ENCODE data around the gene TTC38.

Gene TTC38

DNA sequence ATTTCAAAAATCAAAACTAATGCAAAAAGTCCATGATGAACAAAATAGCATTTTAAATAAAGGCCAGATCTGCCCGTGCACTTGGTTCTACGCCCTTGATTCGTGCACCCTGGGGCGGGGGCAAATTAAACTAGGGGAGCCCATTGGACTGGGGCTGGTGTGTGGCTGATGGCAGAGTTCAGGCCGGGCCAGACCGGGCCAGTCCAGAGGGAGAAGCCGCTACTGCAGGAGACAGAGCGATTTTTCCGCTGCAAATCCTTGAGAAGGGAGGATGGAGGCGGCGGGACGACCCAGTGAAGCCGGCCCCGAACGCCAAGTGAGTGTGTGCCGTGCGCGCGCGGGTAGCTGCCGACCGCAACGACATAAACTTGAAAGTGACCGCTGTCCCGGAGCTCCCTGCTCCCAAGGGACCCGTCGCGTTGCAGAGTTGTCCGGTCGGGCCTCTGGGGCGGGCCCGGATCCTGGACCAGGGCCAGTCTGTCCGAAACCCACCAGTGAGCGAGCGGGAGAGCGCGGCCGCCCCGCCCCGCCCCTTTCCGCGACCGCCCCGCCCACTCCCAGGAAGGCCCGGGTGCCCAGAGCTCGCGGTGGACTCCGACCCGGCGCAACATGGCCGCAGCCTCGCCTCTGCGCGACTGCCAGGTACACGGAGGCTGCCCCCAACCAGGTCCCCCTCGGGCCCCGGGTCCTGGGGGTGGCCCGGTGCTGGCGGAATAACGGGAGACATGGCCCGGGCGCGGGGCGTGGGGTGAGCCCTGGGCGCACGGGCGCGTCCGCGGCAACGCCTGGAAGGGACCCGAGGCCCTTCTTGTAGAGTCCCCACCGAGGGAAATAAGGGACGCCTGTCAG, at the start of gene TTC38:
TSS of gene TTC38 (plus strand) at position 578 of the 849 bp plus-strand sequence. CDS start at position 610, 32 bp downstream.
- DNase-seq: peak; percentile 91

DNA sequence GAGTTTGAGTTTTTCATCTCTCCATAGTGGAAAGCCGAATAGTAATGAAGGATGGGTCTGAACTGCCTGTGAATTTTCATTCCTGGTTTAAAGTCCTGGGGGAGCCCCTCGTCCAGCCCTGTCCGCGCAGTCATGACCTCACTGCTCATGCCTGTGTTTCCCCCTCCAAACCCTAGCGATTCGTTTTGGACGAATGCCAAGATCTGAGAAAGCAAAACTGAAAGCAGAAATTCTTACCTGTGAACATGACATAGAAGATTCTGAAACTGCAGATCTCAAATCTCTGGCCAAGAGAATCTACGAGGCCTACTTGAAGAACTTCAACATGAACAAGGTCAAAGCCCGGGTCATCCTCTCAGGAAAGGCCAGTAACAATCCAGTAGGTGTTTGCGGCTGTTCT, 48.2 kb upstream of the TTC38 start:
- no peak for DNase-seq

- no peak for DNase-seq
Measured at GRCh38 chr22:46220921-46221320, 46.9 kb upstream of the TTC38 start.

DNA sequence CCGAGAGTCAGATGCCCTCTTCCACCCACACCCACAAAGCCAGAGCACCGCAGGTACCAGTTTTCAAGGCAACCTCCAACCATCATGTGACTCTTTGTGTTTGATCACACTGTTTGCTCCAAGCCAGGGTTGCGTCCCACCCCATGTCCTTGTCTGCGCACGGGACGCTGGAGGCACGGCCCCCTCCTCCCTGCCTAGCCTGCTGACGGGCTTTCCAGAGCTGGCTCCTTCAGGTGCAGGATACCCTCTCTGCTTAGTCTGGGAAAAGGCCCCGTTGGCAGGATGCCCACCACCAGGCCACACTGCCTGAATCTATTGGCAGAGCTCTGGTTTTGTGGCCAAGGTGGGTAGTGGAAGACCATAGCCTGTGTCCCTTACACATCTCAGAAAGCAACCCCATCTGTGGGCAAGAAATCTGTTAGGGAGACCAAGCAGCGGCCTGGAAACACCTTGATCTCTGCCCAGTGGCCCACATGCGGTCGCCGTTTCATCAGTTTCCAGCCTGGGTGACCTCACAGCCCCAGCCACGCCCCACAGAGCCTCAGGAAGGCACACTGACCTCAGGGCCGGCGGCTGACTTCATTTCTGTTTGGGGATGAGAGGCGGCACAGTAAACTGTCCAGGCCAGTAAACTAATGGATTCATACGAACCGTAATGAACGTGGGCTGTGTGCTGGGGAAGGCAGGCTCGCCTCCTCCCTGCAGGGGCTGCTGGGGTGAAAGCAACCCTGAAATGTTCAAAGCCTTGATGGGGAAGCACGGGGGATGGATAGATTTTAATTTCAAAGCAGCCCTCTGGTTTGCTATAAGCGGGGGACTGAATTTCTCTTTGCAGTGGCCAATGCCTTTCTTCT, 43.5 kb upstream of the TTC38 start:
- DNase-seq: no peak

DNA sequence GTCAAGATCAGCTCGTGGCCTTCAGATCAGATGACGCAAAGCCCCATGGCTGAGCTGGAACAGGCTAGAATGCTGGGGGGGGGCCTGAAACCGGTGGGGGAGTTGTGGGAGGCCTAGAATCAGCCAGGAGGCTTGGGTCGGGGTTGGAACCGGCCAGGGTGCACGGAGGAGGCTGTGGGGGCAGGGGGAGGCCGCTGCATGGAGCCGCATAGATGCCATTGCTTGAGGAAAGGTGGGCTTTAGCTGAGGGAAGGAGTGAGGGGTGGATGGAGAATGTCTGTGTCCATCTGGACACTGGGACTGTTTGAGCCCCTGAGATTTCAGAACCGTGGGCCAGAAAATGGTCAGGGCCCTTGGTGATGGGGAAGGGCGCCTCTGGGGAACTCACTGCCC, 42.9 kb upstream of the TTC38 start:
- no peak for DNase-seq

- no peak for DNase-seq
Measured at GRCh38 chr22:46225631-46226030, 42.2 kb upstream of the TTC38 start.

DNA sequence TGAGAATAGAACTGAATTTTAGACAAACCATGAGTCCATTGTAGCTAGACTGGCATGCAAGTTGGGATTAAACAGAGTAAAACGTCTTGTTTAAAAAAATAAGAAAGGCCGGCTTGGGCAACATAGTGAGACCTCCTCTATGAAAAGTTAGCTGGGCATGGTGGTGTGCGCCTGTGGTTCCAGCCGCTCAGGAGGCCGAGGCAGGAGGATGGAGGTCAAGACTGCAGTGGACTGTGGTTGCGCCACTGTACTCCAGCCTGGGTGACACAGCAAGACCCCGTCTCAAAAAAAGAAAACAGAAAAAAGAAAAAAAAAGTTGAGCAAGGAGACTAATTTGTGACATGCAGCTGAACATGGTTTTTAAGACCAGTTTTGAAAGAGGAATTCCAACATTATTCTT, 41.2 kb upstream of the TTC38 start:
- DNase-seq: no peak

DNA sequence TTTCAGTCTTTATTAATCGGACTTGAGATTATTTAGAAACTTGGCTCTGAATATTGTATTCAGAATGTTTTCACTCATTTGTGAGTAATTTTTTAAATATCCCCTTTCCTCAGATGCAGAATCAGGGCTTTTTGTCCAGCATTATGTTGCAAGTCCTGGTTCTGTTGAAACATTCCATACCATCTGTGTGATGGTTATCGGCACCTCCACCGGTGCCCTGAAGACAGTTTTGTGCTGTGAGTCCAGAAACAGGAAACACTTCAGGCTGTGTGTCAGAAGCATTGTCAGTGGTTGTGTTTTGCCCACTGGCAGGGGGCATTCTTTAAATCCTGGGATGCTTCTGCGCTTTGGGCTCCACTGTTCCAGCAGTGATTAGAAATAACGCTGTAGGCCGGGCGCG, 38.1 kb upstream of the TTC38 start:
- peak; percentile 6 for DNase-seq

GRCh38 chr22:46230262-46230901, 37.4 kb upstream of the TTC38 start:
- no peak for DNase-seq

- DNase-seq: peak; percentile 85
Measured at GRCh38 chr22:46233231-46233630, 34.6 kb upstream of the TTC38 start.

DNA sequence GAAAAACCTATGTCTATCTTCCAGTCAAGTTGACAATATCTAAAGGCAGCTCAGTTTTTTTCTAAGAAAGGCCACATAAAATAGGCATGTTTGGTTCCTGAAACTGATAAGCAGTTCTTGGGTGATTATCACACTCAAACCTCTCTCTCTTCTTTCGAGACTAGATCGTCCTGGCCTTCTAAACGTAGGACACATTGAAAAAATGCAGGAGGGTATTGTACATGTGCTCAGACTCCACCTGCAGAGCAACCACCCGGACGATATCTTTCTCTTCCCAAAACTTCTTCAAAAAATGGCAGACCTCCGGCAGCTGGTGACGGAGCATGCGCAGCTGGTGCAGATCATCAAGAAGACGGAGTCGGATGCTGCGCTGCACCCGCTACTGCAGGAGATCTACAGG, 32.8 kb upstream of the TTC38 start:
- DNase-seq: no peak

DNA sequence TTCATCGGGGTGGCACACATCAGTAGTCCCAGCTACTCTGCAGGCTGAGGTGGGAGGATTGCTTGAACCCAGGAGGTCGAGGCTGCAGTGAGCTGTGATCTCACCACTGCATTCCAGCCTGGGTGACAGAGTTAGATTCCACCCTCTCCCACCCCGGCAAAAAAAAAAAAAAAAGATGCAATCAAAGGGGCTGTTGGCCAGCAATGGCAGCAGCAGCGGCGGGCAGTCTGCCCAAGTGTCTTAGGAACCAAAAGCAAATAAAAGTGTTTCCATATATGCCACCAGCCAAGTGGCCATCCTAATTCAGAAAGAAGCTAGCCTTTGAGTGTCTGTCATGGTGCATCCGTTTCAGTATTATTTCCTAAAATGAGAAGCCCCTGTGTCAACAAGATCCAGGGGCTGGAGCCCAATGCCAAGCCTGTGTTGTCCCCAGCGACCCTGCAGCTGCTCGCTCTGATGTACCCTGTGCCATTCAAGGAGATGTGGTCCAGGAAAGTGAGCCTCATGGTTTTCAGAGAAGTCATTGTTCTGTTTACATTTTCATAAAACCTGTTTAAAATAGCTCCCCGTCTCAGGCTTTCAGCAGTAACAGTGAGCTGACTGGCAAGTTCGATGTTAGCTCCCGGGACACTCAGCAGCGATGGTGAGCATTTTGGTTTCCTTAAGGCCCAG, 30.2 kb upstream of the TTC38 start:
- DNase-seq: no peak

DNA sequence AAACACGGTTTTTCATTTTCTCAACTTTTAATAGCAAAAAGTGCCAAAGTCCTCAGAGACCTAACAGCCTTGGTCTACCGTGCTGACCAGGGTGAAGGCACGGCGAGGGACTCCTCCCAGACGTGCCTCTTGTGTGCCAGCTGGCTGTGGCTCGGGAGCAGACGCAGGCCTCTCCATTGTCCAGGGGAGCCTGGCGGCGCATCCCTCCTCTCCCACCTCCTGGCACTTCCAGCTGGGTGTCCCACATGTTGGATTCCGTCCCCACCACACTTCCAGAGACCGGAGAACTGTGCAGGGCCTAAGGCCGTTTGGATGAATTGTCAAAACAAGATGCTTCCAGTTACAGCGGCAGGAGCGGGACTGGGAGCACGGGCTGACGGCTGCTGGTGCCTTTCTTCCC, 29.3 kb upstream of the TTC38 start:
- no peak for DNase-seq

GRCh38 chr22:46239261-46240048, 28.4 kb upstream of the TTC38 start:
- DNase-seq: no peak

DNA sequence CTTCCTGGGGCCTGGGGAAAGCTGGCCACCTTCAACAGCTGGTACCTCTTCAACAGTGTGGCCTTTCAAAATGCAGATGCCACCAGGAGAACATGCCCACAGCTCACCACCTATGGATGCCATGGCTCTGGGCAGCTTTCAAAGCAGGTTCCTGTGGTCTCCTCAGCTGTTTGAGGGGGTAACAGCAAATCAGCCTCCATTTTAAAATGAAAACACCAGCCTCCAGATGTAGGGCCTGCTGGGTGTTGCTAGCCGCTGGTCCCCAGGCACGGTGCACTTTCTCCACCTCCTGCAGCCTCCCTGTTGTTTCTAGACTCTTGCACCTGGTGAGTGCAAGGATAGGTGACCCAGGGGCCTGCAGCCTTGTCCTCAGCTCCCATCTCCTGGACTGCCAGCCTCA, 27.7 kb upstream of the TTC38 start:
- DNase-seq: no peak

GRCh38 chr22:46240506-46240905, 27.3 kb upstream of the TTC38 start:
- peak; percentile 26 for DNase-seq

DNA sequence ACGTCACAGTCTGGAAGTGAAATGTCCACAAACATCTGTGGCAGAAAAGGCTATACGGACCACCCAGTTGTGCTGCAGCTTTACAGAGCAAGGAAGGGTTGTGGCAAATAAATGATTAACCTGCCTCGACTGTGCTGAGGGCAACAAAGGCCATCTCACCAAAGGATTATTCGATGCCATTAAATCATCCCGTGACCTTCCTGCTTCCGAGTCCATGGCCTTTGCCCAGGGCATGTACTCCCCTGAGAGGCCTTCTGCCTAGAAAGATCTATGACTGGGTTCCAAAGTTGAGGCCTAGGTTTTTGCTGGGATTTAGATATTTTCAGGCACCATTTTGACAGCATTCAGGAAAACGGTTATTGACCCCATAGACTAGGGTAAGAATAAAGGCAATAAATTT, 26.9 kb upstream of the TTC38 start:
- DNase-seq: no peak

- DNase-seq: no peak
Measured at GRCh38 chr22:46241396-46242007, 26.3 kb upstream of the TTC38 start.

DNA sequence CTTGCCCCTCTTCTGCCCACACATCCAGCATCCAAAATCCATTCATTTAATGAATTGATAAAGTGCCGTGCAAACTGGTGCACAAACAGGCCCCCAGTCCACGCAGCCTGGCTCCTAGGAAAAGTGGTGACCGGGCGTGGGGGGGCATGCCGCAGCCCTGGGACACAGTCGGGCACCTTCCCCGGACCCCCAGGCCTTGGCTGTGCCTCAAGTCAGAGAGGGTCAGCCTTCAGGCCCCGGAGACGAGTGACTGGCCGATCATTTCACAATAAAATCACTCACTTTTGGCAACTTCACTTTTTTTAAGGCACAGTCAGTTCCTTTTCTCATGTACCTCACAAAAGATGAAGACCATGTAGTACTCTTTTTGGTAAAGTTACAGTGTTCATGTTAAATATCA, 25.7 kb upstream of the TTC38 start:
- peak; percentile 17 for DNase-seq

DNA sequence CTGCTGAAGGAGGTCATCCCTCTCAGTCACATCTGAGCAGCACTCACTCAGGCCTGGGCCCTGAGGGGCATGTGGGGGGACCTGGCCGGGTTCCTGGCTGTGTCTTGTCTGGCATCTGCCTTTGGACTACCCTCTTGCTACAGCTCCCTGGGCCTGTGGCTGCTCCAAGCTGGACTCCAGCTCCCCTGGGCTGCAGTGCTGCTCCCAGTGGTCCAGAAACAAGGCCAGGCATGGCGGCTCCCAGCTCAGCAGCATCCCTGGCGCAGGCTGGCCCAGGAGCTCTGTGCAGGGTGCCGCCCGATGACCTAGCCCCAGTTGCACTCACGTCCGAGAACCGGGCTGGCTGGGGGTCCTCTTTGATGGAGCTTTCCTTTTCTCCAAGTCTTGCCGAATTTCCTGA, 23.0 kb upstream of the TTC38 start:
- DNase-seq: no peak

- DNase-seq: no peak
Measured at GRCh38 chr22:46245511-46245910, 22.3 kb upstream of the TTC38 start.

DNA sequence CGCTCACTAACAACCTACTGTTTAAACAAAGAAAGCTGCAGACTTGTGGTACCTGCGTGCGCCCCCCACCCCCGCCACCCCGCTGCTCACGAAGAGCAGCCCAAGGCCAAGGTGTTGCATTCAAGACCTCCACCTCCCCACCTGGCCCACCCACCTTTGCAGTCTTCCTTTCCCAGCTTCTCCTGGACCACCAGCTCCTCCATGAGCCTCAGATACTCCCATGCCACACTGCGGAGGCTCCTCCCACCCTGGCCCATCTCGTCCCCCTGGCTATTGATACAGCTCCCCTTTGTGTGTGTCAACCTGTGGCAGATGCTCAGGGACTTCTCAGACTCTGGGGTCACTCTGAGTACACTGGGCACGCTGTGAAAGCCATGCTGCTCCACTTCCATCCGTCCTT, 21.6 kb upstream of the TTC38 start:
- DNase-seq: no peak
